CD4-positive, alpha-beta T cell treated with Interferon gamma for 1 hour (primary cell): ENCODE measurements around the gene PLEKHO2.

Experiments
- DNase-seq: peaks from one replicate; pipeline ENCODE4 v3.0.0-alpha.2; 2020

PLEKHO2 gene

DNA sequence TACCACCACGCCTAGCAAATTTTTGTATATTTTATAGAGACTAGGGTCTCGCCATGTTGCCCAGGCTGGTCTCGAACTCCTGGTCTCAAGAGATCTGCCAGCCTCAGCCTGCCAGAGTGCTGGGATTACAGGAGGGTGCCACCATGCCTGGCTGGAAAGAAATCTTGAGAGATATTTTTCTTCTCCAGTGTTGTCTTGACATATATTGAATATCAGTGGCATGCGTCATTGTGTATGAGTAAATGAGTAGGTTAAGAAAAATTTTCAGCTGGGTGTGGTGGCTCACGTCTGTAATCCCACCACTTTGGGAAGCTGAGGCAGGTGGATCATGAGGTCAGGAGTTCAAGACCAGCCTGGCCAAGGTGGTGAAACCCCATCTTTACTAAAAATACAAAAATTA lies 12.7 kb upstream of the PLEKHO2 start:
- no peak for DNase-seq

DNA sequence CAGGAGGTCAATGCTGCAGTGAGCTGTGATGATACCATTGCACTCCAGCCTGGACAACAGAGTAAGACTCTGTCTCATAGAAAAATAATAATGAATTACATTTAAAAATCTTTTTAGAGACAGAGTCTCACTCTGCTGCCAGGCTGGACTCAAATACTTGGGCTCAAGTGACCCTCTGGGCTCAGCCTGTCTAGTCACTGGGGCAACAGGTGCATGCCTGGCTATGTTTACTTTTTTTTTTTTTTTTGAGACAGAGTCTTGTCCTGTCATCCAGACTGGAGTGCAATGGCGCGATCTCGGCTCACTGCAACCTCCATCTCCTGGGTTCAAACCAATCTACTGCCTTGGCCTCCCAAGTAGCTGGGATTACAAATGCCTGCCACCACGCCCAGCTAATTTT lies 8.0 kb upstream of the PLEKHO2 start:
- DNase-seq: no peak

DNA sequence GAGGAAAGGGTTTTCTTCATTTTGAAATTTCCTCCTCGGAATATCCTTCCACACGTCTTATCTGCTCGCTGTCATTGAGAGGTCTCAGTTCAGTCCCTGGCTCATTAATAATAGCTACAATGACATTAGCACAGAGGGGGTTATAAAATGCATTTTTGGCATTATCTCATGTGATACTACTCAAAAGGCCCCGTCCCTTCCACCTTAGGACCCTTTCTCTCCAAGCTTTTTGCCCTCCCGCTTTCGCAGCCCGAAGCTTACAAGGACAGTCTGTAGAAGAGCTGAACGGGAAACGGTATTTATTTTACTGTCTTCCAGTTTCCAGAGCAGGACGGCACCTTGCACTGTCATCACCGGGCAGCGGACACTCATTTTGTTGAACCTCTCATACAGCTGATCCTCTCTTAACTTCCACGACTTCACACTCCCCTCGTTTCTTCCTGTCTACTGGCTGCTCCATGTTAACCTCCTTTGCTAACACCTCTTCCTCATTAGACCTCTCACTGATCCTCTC lies 5.6 kb upstream of the PLEKHO2 start:
- DNase-seq: no peak

DNA sequence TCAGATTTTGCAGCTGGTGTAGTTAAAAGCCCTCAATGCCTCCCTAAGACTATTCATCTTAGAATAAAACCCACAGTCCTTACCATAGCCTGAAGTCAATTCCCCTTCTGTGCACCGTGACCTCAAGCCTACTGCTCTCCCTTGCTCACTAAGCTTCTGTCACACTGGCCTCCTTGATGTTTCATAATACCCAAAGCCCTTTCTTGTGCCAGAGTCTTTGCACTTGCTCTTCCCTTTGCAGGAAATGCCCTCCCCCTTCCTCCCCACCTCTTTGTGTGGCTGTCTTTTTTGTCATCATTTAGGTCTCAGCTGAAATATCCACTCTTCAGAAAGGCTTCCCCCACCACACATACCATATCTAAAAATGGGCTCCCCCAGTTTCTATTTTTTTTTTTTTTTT lies 4.2 kb upstream of the PLEKHO2 start:
- DNase-seq: peak; percentile 56

DNA sequence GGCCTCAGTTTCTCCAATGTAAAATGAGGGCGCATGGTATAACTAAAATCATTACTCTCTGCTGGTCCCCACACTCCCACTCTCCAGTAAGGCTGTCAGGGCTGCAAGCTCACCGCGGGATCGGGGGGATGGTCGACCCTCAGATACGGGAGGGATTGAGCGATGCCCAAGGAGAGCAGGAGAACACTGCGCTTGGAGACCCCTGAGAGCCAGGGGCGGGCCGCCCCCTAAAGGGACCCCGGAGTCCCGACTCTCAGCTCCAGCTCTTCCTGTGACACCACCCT lies 713 bp upstream of the PLEKHO2 start:
- DNase-seq: no peak

DNA sequence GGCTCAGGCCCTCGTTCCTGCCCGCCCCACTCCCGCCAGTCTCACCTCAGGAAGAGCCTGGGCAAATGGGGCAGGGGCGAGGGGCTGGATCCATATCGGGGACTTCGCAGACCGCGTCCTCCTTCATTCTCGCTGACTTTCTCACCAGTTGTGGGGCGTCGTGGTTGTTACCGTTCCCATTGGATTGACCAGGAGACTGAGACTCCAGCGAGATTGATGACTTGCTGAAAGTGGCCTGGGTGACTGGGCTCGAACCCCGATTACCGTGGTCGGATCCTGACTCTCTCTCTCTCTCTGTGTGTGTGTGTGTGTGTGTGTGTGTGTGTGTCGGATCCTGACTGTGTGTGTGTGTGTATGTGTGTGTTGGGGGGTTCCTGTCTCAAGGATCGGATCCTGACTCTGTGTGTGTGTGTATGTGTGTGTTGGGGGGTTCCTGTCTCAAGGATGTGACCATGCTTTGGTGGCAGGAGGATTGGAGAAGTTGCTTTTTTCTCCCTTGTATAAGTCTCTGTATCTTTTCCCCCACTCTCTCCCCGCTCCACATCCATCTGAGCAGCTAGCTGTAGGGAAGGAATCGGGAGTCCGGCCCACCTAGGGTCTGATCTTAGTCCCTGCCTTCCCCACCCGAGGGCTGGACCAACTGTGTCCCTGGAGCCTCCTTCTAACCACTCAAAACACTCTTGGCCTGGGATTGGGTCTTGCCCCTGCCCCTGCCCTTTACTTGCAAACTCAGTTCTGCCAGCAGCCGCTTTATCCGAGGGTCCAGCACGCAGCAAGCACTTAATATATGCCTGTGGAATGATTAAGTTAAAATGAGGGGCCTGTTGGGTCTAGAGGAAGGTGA lies 603 bp downstream of the PLEKHO2 start:
- DNase-seq: no peak

DNA sequence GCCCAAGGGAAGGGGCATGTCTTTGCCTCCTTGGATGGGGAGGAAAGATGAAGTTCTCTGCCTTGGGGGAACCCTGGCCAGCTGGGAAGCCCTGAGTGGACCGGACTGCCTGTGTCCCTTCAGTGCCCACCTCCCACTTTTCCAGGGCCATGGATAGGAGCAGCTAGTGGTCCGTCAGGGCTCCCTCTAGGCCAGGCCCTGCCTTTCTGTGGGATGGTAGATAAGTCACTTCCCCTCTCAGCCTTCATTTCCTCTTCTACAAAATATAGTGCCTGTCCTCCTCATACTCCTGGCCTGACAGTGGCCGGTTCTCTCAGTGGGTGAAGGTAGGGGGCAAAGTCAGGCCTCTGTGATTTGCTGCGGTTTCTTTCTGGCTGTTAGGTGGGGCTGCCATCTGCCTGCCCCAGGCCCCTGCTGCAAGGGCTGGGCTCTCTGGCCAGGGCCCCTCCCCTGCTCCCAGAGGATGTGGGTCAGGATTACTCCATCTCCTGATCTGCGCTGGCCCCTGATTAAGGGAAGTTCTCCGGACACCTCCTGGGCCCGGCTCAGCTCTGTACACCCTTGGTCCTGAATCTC lies 1.4 kb downstream of the PLEKHO2 start:
- DNase-seq: peak; percentile 23

DNA sequence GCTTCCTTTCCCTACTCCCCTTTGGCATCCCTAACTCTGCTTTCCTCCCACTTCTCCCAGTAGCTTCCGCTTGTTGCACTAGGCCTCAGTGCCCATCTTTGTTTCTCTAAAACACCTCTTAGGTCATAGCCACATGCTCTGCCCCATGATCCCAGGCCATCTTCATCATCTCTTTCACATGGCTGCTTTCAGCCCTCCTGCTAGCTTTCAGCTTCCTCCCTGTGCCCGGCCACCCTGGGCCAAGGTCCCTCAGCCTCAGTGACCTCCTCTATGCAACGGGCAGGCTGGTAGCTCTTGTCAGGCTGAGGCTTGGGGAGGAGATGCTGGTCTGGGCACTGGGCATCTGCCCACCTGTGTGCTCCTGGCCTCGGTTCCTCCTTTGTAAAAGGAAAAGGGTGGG lies 2.3 kb downstream of the PLEKHO2 start:
- DNase-seq: no peak

DNA sequence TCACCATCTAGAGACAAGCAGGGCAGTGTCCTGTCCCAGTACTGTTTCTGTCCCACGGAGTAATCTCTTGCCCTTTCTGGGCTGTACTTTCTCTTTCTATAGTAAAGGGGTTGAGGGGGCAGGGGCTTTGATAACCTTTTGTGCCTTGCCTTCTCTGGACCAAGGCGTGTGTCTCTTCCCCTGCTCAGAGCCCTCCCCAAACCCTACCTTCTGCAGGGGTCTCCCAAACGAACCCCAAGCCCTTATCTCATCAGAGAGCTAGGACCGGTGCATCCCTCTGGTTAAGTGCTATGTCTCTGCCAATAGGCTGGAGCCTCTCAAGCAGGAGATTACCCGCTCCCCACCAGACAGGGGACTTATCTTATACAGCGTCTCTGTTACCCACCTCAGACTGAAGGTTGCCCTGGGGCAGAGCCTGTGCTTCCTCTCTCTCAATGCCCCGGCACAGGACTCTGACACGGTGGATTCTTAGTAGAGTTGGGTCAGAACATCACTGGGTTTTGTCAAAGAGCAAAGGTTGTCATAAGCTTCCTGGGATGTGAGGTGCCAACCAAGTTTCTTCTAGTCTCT lies 2.9 kb downstream of the PLEKHO2 start:
- no peak for DNase-seq

DNA sequence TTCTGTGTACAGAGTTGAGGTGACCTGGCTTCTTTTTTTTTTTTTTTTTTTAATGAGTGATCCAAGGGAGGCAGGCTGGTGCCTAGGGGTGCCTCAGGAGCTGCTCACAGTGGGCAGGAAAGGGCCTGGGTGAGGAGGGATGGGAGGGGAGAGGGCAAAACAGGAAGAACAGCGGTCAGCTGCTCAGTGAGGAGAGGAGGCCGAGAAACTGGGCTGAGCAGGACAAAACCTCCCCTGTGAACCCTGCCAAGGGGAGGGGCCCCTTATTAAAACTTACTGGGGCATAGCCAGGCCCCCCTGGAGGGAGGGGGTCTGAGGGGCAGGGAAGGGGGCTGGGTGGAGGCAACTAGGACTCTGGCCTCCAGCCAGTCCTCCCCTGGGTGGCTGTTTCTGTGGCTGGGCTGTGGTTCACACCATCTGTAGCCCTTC lies 3.5 kb downstream of the PLEKHO2 start:
- DNase-seq: no peak

DNA sequence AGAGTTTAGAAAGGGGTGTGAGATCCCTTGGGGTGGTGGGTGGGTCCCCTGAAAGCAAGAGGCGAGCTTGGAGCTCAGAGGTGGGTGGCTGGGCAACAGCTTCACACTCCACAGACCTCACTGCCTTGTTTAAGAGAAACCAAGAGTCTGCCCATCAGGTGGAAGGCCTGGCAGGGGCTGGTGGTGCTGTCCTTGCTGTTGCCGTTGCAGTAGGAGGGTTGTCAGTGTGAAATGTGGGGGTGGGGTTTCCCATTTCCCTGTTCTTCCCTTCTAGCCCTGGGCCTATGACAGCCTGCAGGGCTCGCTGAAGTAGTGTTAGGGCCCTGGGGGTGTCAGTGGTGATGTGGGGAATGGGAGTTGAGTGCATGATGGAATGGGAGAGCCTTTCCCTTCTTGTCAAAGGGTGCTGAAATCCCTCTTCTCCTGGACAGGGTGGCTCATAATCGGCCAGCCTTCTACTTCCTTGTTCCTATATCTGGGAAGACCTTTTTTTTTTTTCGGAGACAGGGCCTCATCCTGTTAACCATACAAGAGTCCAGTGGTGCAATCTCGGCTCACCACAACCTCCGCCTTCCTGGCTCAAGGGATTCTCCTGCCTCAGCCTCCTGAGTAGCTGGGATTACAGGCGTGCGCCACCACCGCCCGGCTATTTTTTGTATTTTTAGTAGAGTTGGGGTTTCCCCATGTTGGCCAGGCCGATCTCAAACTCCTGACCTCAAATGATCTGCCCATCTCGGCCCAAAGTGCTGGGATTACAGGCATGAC lies 4.3 kb downstream of the PLEKHO2 start:
- no peak for DNase-seq

DNA sequence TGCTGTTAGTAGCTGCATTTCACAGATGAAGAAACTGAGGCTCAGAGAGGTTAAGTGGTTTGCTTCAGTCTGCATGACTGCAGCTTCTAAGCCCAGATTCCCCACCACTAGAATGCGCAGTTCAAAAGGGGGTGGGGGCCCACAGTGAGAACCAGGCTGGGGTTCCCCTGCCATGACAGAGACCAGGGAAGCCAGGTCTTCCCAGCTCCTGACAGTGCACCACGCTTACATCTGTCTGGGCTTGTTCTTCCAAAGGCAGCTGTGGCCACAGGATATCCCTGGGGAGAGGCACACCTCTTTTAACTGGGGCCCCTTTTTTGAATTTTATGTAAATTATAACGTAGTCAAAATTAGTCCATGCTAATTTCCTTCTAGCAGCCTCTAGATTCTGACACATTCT lies 5.3 kb downstream of the PLEKHO2 start:
- DNase-seq: no peak

DNA sequence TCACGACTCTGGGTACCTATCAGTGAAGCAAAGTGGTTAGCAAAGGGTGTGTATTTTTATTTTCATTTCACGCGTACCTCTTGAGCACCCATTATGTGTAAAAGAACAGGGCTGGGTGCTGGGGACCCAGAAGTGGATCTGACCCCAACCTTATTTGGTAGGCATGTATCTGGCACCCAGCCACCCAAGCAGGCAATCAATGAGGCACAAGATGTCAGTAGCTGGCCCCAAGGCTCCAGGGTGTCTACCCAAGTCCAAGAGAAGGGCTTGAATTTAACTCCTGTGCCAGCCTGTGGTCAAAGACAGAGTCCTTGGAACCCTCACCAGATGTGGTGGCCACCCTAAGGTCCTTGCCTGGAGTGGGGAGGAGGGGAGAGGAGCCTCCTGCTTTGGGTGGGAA lies 5.7 kb downstream of the PLEKHO2 start:
- no peak for DNase-seq

DNA sequence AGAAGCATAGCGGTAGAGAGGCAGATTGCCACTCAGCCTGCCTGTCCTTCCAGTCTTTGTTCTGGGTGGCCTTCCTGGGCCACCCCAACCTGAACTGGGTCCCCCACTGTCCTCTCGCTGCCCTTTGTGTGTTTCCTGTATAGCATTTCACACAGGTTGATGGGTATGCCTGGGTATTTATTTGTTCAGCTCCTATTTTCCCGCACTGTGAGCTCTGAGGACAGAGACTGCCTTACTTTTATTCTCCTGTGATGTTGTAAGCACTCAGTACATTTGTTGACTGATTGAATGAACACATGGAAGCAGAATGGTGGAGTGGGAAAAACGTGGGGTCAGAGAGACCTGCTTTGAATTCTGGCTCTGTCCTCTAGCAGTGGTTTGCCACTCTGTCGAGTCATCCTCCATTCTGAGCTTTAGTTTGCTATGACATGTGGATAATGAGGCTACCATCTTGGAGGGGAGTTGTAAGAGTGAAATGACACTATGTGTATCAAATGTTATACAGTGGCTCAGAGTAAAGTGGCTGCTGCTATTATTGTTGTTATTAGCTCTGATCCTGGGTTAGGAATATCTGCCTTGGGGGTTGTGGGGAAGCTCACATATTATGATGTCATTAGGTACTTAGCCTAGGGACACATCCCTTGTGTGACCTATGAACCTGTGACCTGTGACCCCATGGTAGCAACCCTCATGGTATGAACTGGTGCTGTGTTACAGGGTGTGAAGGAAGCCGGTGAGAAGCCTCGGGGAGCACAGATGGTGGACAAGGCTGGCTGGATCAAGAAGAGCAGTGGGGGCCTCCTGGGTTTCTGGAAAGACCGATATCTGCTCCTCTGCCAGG lies 6.4 kb downstream of the PLEKHO2 start:
- no peak for DNase-seq

DNA sequence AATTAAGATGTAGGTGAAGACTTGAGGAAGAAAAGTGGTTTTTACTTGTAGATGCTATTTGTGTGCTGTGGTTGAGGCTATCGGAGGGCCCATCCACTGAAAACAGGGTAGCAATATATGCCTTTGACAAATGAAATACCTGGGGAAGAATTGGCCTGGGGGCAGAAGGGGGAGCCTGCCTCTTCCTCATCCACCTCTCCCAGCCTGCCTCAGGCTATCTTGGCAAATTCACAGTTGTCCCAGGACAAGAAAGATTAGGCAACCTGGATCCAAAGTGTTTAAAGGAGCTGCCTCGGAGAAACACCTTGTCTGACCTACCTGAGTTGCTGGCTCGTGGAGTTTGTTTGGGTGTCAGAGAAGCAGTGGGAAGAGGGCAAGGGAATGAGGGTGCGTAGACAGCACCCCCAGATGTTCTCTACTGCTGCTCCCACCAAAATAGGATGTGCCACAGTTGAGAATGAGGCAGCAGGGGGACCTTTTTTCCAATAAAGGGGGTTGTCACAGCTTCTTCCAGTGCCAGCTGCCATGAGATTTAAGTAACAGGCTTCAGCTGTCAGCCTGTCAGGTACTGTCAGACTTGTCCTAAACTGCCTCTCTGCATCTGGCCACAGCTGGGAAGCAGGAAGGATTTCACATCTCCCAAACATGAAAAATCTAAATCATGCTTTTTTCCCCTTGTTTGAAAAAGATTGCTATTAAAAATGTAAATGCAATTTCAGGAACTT lies 9.2 kb downstream of the PLEKHO2 start:
- no peak for DNase-seq

DNA sequence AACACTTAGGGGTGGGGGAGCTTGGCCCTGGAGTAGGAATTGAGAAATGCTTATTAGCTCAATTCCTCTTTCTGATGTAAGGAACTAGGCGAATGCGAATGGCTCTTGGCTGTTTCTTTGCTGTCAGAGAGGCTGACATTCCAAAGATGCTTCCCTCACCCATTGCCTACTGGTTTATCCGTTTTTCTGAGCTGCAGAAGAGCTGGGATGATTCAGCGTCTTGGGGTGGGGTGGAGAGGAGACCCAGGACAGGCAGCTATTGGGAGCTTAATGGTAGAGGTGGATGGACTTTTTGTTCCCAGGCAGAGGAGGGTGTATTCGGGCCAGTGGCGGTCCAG lies 9.8 kb downstream of the PLEKHO2 start:
- no peak for DNase-seq

DNA sequence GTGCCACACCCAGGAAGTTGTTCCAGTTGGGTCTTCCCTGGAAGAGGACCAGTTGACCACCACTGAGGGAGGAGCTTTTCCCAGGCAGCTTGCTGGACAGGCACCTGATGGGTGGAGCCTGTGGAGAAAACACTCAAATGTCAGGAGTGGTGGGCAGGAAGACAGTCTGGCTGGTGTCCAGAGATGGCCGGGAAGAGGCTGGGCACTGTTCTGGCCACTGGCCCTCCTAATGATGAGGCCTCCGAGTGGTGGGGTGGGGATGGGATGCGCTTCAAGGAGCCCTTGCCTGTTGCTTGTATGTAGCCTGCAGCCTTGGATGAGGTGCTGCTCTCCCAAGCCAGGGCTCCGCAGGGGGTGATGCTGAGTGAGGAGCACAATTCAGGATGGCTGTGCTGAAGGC lies 12.3 kb downstream of the PLEKHO2 start:
- no peak for DNase-seq

DNA sequence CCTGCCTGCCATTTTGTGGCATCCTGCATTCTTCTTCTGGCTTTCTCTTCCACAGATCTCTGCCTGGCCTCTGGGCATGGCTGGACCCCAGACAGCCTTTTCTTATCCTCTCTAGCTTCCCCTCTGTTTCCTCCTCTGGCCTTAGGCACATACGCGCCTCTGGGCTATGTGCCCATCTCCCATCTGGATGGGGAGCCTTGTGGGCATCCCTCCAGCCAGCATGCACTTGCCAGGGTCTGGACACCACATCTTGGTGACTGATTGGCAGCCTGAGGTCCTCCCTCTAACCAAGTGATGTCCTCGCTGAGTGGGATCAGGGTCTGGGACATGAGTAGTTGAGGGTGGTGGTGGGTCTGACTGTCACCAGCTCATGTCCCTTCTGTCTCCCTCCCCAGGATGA lies 12.8 kb downstream of the PLEKHO2 start:
- DNase-seq: no peak

DNA sequence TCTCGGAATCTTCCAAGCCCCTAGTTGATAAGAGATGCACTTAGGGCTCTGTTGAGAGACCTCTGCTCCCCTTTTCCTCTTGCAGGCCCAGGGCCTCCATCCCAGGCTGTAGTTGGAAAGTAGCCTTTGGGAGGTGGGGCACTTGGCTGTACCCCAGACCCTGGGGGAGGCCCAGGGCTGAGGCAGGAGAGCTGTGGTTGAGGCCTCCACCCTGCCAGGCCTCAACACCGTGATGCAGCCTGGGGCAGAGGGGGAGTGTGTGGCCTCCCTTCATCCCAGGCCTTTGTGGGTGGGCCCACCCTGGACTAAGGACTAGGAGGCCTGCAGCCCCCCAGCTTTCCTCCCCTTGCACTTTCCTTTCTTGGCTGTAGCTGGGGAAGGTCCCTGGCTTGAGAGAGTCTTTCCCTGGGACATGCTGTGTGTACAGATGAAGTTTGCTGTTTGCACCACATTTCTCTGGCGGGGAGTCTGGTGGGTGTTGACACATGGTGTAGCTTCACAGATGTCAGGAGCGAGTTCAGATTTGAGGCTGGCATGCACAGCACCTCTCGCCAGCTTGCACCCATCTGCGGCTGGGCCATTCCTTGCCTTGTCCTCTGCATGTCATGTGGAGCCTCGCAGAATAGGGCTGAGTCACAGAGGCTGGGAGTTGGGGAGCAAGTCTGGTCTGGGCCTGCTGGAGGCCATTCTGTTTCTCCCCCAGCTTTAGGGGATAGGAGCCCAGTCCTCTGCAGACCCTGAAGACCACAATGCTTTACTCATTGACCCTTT lies 13.7 kb downstream of the PLEKHO2 start:
- no peak for DNase-seq

DNA sequence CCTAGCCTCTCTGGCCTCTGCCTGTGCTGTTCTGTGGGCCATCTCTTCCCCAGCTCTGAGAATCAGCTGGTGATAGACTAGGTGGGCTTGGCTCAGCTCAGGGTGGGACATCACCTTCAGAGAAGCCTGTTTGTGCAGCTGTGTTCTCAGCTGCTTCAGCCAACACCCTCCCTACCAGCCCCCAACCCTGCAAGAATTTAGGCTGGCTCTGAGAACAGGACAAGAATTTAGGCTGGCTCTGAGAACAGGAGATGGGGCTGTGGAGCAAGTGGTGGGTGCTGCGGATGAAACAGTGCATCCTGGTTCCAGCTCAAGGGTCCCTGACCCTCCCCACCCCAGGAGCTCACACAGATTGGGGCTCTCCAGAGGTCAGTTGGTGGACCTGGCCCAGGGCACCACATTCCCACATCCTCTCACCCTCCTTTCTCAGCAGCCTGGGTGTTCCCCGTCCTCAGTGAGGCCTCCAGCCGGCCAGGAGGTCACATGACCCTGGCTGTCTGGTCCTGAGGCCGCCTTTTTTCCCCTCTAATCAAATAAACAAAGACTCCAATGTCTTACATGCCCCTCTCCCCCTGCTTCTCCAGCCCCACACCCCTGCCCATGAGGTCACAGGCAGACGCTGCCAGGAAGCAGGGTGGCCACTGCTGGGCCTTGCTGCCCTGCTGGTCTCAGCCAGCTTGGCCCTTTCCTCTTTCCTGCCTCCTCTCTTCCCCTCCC lies 14.9 kb downstream of the PLEKHO2 start:
- no peak for DNase-seq

DNA sequence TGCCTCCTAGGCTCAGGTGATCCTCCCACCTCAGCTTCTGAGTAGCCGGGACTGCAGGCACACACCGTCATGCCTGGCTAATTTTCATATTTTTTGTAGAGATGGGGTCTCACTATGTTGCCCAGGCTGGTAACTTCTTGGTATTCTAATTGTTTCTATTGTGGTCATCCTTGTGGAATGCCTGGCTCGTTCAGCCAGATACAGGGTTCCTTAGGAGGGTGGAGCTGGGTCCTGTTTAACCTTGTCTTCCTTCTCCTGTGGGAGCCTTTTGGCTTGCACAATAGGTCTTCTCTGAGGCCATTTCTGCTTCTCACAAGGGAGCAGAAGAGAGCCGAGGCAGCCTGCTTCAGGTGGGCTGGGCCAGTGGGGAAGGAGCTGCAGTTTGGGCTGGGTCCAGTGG lies 15.7 kb downstream of the PLEKHO2 start:
- no peak for DNase-seq
